Aorta (tissue), 5 donors: ENCODE measurements around the gene ADAMTS17. TPM values are rescaled to one million over a fixed set of nuclear protein-coding genes. Genes with fewer than 3 reads are reported as not detected.

ENCODE experiments used
- ATAC-seq: fragments of 200-7000 bp; cut with Tn5 transposase; one replicate; pipeline ENCODE4 v1.9.1; 2022; ENCODE audit warnings: moderate library complexity; ENCODE audit not compliant: low FRiP score
- DNase-seq, 2 donors: peaks; one replicate each; pipeline ENCODE4 v3.0.0-alpha.2; 2020
- H3K27ac ChIP-seq, 2 donors: one replicate each; pipeline ENCODE4 v1.5.1; 2013; ENCODE audit warnings: low read length in 2 of 2, mild to moderate bottlenecking in 2 of 2, moderate library complexity in 2 of 2, control low read depth in 1 of 2, inconsistent platforms in 1 of 2, low read depth in 1 of 2
- H3K27me3 ChIP-seq, 2 donors: one replicate each; pipeline ENCODE4 v1.6.1; 2013; ENCODE audit warnings: control low read depth in 1 of 2, low read length in 1 of 2, mild to moderate bottlenecking in 1 of 2, moderate library complexity in 1 of 2; ENCODE audit not compliant: insufficient read depth in 2 of 2, control insufficient read depth in 1 of 2
- H3K36me3 ChIP-seq, 2 donors: one replicate each; pipeline ENCODE4 v1.6.1; 2013; ENCODE audit warnings: control low read depth in 1 of 2, low read length in 1 of 2, mild to moderate bottlenecking in 1 of 2; ENCODE audit not compliant: insufficient read depth in 2 of 2, control insufficient read depth in 1 of 2
- H3K4me1 ChIP-seq, 2 donors: one replicate each; pipeline ENCODE4 v1.6.1; 2013; ENCODE audit warnings: low read length in 2 of 2, control low read depth in 1 of 2, mild to moderate bottlenecking in 1 of 2, moderate library complexity in 1 of 2; ENCODE audit not compliant: insufficient read depth in 2 of 2, control insufficient read depth in 1 of 2
- H3K4me3 ChIP-seq, 2 donors: one replicate each; pipeline ENCODE4 v1.5.1; 2013; ENCODE audit warnings: low read length in 2 of 2, control low read depth in 1 of 2, mild to moderate bottlenecking in 1 of 2
- H3K9me3 ChIP-seq: one replicate; pipeline ENCODE4 v1.6.1; 2013; ENCODE audit warnings: mild to moderate bottlenecking, low read length; ENCODE audit not compliant: control insufficient read depth
- WGBS, 2 donors: extraction: QIAGEN DNeasy Blood & Tissue Kit; methylation state at CpG; one replicate each; pipeline ENCODE4 v1.1.7; 2013; 5-methylcytosine and 5-hydroxymethylcytosine counted together
- intact Hi-C, 2 donors: fragments of 100-400 bp; cut with DNase I; formaldehyde crosslinking; loops; one replicate each; pipeline versions ENCODE4 v1.14.2 to v1.15.0; 2022
- polyA plus RNA-seq, 2 donors: library from polyadenylated mRNA; stranded (reverse); fragments of 200-250 nt; gene quantifications; one replicate each; pipeline ENCODE4 v1.2.3, GENCODE V29; 2013
- total RNA-seq, 2 donors: library from RNA; stranded (reverse); fragmentation: NEBNext Ultra II Directional; extraction: Animal tissue kit (Norgen Biotek cat#: 25700); gene quantifications; one replicate each; pipeline ENCODE4 v1.2.1, GENCODE V29; 2021
- donor health status: healthy with polysubstance abuse.
- donor health status: Bipolar disorder and iron deficiency.
- donor health status: DM: no; HTN: no; CAD: no.
- donor health status: DM: no; HTN: no; CAD: no.
- donor health status: DM: yes; HTN: yes; CAD: no.

The ADAMTS17 gene
- total and polyA plus RNA-seq, 4 donors: 0.41 to 4.2 (median 1.8) TPM; not detected in 1

DNA sequence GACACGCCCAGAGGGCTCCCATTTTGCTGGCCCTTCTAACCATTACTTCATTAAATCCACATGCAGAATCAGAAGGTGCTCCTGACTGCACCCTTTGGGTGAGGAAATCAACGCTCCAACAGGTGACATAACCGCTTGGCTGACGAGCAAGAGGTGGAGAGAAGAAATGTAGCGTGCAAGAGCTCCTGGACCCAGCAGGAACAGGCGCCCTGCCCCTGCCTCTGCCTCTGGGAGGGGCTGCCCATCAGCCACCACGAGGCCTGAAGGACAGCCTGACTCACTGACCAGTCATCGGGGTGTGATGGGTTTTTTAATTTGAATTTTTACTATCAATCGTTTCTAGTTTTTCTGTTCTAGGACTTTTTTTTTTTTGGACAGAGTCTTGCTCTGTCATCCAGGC lies 218.2 kb downstream of the ADAMTS17 start:
- intact Hi-C loops: no loop called here
- Histone ChIP-seq H3K27me3 (no peaks in the 10 kb centered on the region), H3K27ac (no peak overlapping the region), H3K9me3 (peaks cover 2% of the 10 kb centered on the region), H3K36me3 (no peaks in the 10 kb centered on the region), H3K4me1 (no peaks in the 10 kb centered on the region), H3K4me3 (no peak overlapping the region)
- ATAC-seq (no peak), DNase-seq (no peak)
- 90 to 92% methylated on average over 9 of the region's 9 CpGs for WGBS, 2 donors

DNA sequence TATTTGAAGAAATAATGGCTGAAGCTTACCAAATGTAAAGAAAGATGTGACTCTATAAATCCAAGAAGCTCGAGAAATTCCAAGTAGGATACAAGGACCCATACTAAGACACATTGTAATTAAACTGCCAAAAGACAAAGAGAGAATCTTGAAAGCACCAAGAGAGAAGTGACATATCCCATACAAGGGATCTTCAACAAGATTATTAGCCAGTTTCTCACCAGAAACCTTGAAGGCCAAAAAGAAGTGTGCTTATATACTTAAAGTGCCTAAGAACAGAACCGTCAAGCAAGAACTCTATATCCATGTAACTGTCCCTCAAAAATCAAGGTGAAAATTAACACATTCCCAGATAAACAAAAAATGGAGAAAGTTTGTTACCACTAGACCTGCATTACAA lies 220.5 kb downstream of the ADAMTS17 start:
- ATAC-seq (no peak), DNase-seq (no peak)
- H3K9me3 ChIP-seq: peaks cover 2% of the 10 kb centered on the region
- 96 to 100% methylated on average over 2 of the region's 2 CpGs for WGBS, 2 donors
- no peak overlapping the region for H3K27ac ChIP-seq
- H3K27me3 ChIP-seq: no peaks in the 10 kb centered on the region
- no peak overlapping the region for H3K4me3 ChIP-seq
- H3K4me1 ChIP-seq: no peaks in the 10 kb centered on the region
- intact Hi-C loops: no loop called here
- no peaks in the 10 kb centered on the region for H3K36me3 ChIP-seq

DNA sequence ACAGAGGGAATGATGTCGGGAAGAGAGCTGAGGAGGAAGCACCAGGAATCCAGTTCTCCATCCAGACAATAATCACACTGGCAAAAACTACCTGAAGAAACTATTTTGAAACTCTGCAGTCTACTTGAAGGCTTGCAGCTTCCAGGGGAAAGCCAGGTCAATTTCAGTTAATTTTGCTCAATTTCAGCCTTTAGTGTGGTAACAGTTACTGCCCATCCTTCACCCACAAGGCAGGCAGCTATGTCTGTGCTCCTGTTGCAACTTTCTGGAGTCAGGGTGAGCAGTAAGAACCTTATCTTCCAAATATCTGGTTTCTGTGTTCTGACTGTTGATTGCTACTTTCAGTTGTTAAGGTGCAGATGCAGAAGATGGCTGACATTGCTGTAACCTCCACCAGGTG lies 221.7 kb downstream of the ADAMTS17 start:
- no peaks in the 10 kb centered on the region for H3K27me3 ChIP-seq
- DNase-seq: no peak
- intact Hi-C loops: no loop called here
- no peaks in the 10 kb centered on the region for H3K36me3 ChIP-seq
- ATAC-seq: no peak
- H3K9me3 ChIP-seq: peaks cover 2% of the 10 kb centered on the region
- H3K4me3 ChIP-seq: no peak overlapping the region
- WGBS, 2 donors: 90 to 97% methylated on average over 1 of the region's 1 CpG
- H3K27ac ChIP-seq: no peak overlapping the region
- no peaks in the 10 kb centered on the region for H3K4me1 ChIP-seq

DNA sequence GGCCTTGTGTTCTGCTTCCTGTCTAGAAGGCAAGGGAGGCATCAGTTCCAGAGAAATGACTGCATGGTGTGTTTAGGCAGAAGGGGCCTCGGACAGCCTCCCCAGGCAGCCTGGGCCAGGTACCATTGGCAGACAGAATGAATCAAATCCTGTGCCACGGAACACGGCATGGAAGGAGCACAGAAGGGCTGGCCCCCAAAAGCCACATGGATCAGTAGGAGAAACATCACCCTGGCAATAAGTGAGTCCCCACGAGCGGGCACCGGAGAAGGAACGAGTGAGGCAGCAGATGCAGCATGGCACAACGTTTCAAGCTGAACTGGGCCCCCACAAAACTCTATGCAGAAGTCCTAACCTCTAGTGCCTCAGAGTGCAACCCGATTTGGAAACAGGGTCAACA lies 223.2 kb downstream of the ADAMTS17 start:
- Histone ChIP-seq H3K27me3 (no peaks in the 10 kb centered on the region), H3K27ac (no peak overlapping the region), H3K4me3 (no peak overlapping the region), H3K9me3 (peaks cover 2% of the 10 kb centered on the region), H3K36me3 (no peaks in the 10 kb centered on the region), H3K4me1 (no peaks in the 10 kb centered on the region)
- ATAC-seq (no peak), DNase-seq (peak in 1 of 2 donors; percentile 42)
- 85 to 90% methylated on average over 9 of the region's 9 CpGs for WGBS, 2 donors
- intact Hi-C loops: no loop called here

DNA sequence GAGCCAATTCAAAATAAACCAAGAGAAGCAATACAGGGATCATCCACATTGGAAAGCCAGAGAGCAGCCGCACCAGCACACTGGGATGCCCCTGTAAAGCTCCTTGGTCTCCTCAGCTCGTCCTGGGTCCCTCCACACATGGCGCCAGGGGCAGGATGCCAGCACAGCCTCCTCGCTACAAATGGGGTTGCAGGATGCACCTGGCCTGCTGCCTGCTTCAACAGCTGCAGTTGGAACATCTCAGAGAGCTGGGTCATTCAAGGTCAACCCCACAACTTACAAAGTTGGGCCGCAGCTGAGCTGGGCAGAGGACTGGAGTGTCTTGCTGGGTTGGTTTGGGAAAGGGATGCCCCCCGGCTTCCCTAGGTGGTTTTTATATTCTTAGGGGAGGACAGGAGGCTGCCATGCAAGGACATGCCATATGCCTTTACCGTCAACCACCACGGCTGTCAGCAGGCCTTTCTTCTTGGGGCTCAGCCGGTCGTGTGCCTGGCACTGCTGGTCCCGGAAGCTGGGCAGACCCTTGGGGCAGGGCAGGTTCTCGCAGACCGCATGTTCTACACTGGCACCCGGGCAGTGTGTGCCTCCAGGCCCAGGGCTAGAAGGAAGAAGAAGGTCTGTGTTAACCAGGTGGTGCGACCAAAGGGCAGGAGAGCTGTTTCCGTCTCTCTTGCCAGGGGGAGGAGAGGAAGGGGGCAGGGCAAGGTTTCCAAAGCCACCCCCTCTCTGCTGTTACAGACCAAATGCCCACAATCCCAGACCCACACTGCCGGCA lies 225.2 kb downstream of the ADAMTS17 start:
- intact Hi-C loops: no loop called here
- H3K4me1 ChIP-seq: peaks cover 0 to 4% of the 10 kb centered on the region in 2 donors
- DNase-seq (peak in 1 of 2 donors; percentile 72), ATAC-seq (no peak)
- no peak overlapping the region for H3K4me3 ChIP-seq
- H3K36me3 ChIP-seq: no peaks in the 10 kb centered on the region
- H3K27ac ChIP-seq: no peak overlapping the region
- no peaks in the 10 kb centered on the region for H3K27me3 ChIP-seq
- H3K9me3 ChIP-seq: peaks cover under 1% of the 10 kb centered on the region
- 80 to 82% methylated on average over 17 of the region's 17 CpGs for WGBS, 2 donors

DNA sequence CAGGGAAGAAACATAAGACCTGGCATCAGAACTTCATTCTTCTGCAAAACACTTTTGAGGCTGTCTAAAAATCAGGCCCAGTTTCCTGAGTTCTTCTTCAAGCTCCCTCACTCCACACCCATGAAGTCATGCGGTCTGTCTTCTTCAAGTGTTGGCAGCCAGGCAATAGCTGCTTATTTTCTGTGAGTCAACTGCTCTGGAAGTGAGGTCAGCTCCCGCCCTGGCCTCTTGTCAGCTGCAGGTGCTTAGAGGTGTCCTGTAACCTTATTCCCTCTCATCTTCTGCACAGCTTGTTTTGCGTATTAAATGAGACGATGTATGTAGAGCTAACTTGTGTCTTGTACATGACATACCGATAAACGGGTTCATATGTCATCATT lies 226.1 kb downstream of the ADAMTS17 start:
- peak overlapping the region in 1 of 2 donors; percentile 98 for H3K27ac ChIP-seq
- ATAC-seq: no peak

DNA sequence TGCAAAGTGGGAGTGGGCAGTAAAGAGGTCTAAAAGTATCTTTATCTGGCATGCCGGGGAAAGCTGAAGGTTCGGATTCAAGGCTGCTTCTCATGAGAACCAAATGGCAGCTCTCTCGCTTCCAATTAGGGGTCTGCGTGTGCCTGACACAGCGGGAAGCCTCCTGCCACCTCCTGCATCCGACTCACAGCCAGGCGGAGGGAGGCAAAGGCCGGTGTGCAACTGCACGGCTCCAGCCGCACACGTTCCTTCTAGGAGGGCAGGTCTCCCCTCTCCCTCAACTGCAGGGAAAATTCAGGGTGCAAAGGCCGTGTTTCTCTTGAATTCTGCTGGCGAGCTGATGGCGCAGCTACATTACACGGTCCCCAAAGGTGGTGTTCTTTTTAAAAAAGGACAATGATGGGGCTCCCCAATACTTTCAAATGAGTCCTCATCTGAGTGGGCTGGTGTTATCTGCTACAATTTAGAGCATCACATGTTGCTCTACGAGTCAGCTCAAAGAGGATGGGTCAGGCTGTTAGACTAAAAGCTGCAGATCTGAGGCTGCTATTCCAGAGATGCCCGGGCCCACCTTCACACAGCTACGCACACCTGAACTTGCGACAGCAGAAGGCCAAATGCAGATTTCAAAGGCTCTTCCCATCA lies 226.6 kb downstream of the ADAMTS17 start:
- no peak for ATAC-seq
- Histone ChIP-seq H3K27ac (peak overlapping the region; percentile 98 to 99), H3K4me1 (peaks cover 0 to 4% of the 10 kb centered on the region in 2 donors)

More for the DNA sequence above, 226.1 kb downstream of the ADAMTS17 start:
- H3K4me1 ChIP-seq: peaks cover 0 to 4% of the 10 kb centered on the region in 2 donors
- intact Hi-C loops: no loop called here
- peak in 1 of 2 donors; percentile 74 for DNase-seq
- no peaks in the 10 kb centered on the region for H3K36me3 ChIP-seq
- no peaks in the 10 kb centered on the region for H3K27me3 ChIP-seq
- 83 to 86% methylated on average over 6 of the region's 6 CpGs for WGBS, 2 donors
- no peaks in the 10 kb centered on the region for H3K9me3 ChIP-seq
- H3K4me3 ChIP-seq: no peak overlapping the region

DNA sequence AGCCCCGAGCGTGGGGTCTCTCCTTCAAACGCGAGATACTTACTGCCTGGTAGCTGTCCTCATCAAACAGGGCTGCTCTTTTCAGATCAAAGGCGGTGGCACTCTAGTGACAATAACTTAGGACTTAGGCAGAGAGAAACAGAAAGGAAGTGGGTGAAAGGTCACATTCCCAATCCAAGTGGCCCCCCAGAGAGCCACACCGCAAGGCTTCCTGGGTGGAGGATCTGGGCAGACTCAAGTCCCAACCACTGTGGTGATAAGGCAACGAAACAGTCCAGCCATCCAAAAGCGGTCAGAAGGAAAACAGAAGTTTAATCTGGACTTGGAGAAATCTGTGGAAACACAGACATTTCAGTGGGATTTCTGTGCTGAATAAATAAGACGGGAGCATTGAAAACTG lies 227.2 kb downstream of the ADAMTS17 start:
- H3K27ac ChIP-seq: peak overlapping the region; percentile 98 to 99
- H3K4me3 ChIP-seq: peak overlapping the region in 1 of 2 donors; percentile 13
- DNase-seq: peak in 1 of 2 donors; percentile 30
- peak; percentile 27 for ATAC-seq
- WGBS, 2 donors: 4% methylated on average over 9 of the region's 9 CpGs
- H3K9me3 ChIP-seq: no peaks in the 10 kb centered on the region
- intact Hi-C loops: loop anchor here (1.0 to 5.0 kb wide), 2 partner anchors 81 to 82 kb away; no protein-coding TSS in a partner anchor
- no peaks in the 10 kb centered on the region for H3K36me3 ChIP-seq
- H3K27me3 ChIP-seq: no peaks in the 10 kb centered on the region
- H3K4me1 ChIP-seq: peaks cover 0 to 4% of the 10 kb centered on the region in 2 donors

More for the DNA sequence above, 226.6 kb downstream of the ADAMTS17 start:
- Histone ChIP-seq H3K9me3 (no peaks in the 10 kb centered on the region), H3K36me3 (no peaks in the 10 kb centered on the region), H3K27me3 (no peaks in the 10 kb centered on the region), H3K4me3 (no peak overlapping the region)
- intact Hi-C loops: no loop called here
- 51 to 59% methylated on average over 19 of the region's 19 CpGs for WGBS, 2 donors
- DNase-seq: peak in 1 of 2 donors; percentile 46
